Upper lobe of left lung (tissue), 6 donors: Measurements from ENCODE around the gene SCYGR6. TPM values are rescaled to one million over a fixed set of nuclear protein-coding genes. Genes with fewer than 3 reads are reported as not detected.

Experiments
- ATAC-seq, 2 donors: fragments of 200-7000 bp; cut with Tn5 transposase; one replicate each; pipeline ENCODE4 v1.9.1; 2022; ENCODE audit warnings: mild to moderate bottlenecking in 2 of 2, moderate library complexity in 2 of 2; ENCODE audit not compliant: low FRiP score in 2 of 2
- DNase-seq, 2 donors: peaks; one replicate each; pipeline ENCODE4 v3.0.0-alpha.2; 2019 to 2020
- H3K27ac ChIP-seq, 4 donors: fragments of 200-600 bp; sonication (generic); one replicate each; pipeline ENCODE4 v1.5.1; 2016 to 2019
- H3K27me3 ChIP-seq, 4 donors: fragments of 200-600 bp; sonication (generic); one replicate each; pipeline ENCODE4 v1.5.1; 2017 to 2019
- H3K36me3 ChIP-seq, 4 donors: fragments of 200-600 bp; sonication (generic); one replicate each; pipeline ENCODE4 v1.5.1; 2016 to 2019
- H3K4me1 ChIP-seq, 4 donors: fragments of 200-600 bp; sonication (generic); one replicate each; pipeline ENCODE4 v1.5.1; 2018 to 2019
- H3K4me3 ChIP-seq, 4 donors: fragments of 200-600 bp; sonication (generic); one replicate each; pipeline ENCODE4 v1.5.1; 2017 to 2019; ENCODE audit warnings: mild to moderate bottlenecking in 2 of 4, moderate library complexity in 1 of 4
- H3K9me3 ChIP-seq, 4 donors: fragments of 200-600 bp; sonication (generic); one replicate each; pipeline ENCODE4 v1.5.1; 2018 to 2019
- CTCF ChIP-seq, 6 experiments: fragments of 450-650 bp in 4 of 6; fragments of 200-600 bp in 2 of 6; sonication (generic) in 2 of 6; IDR thresholded peaks; one replicate each; pipeline ENCODE4 v1.5.1; 2016 to 2019; ENCODE audit warnings: antibody characterized with exemption in 6 of 6
- EP300 ChIP-seq, 4 donors: sonication (generic); formaldehyde crosslinking; IDR thresholded peaks; one replicate each; pipeline ENCODE4 v1.5.1; 2017; ENCODE audit warnings: antibody characterized with exemption in 4 of 4, control low read depth in 2 of 4
- POLR2A ChIP-seq, 4 donors: fragments of 450-650 bp; IDR thresholded peaks; one replicate each; pipeline ENCODE4 v1.5.1; 2016 to 2017; ENCODE audit warnings: antibody characterized with exemption in 4 of 4, mild to moderate bottlenecking in 2 of 4
- POLR2AphosphoS5 ChIP-seq, 2 donors: sonication (generic); formaldehyde crosslinking; IDR thresholded peaks; one replicate each; pipeline ENCODE4 v1.5.1; 2017; ENCODE audit warnings: antibody characterized with exemption in 2 of 2
- WGBS, 2 donors: methylation state at CpG; one replicate each; pipeline ENCODE4 v1.1.5; 2017 to 2018; 5-methylcytosine and 5-hydroxymethylcytosine counted together
- total RNA-seq, 6 donors: library from RNA; depleted of rRNA in 4 of 6; stranded (reverse); fragments of >200 nt in 4 of 6; gene quantifications; one replicate each; pipeline versions ENCODE4 v1.1.0 to v1.2.1, GENCODE V29; 2016 to 2021
- donor health status: DM: no; HTN: no; CAD: no; lungs with moderate emphysema.
- donor health status: DM: no; HTN: yes; CAD: no; lungs with severe emphysema.

The SCYGR6 gene
- total RNA-seq, 6 donors from 2014 or later: not detected

- TF ChIP-seq POLR2AphosphoS5 (IDR thresholded peaks at IDR 0.05) (no peak), CTCF (IDR thresholded peaks at IDR 0.05) (no peak), EP300 (IDR thresholded peaks at IDR 0.05) (no peak), POLR2A (IDR thresholded peaks at IDR 0.05) (no peak)
- H3K27ac ChIP-seq: no peak overlapping the region
- H3K9me3 ChIP-seq: no peaks in the 10 kb centered on the region
- H3K27me3 ChIP-seq: peaks cover 0 to 4% (median 0%) of the 10 kb centered on the region in 4 donors
- ATAC-seq (no peak), DNase-seq (no peak)
- H3K36me3 ChIP-seq: no peaks in the 10 kb centered on the region
- WGBS, 2 donors: 91 to 95% methylated on average over 1 of the region's 1 CpG
- H3K4me1 ChIP-seq: peaks cover 0 to 10% (median 2%) of the 10 kb centered on the region in 4 donors
- no peak overlapping the region for H3K4me3 ChIP-seq
These were observed 11.3 kb downstream of the SCYGR6 start for GRCh38 chr2:227713291-227713690.

- H3K36me3 ChIP-seq: no peaks in the 10 kb centered on the region
- ATAC-seq: no peak
- no peaks in the 10 kb centered on the region for H3K4me1 ChIP-seq
- H3K9me3 ChIP-seq: no peaks in the 10 kb centered on the region
- no peaks in the 10 kb centered on the region for H3K27me3 ChIP-seq
- no peak overlapping the region for H3K4me3 ChIP-seq
- H3K27ac ChIP-seq: no peak overlapping the region
- 90 to 92% methylated on average over 7 of the region's 7 CpGs for WGBS, 2 donors
- TF ChIP-seq POLR2A (IDR thresholded peaks at IDR 0.05): no peak
- no peak for TF ChIP-seq POLR2AphosphoS5 (IDR thresholded peaks at IDR 0.05)
- TF ChIP-seq CTCF (IDR thresholded peaks at IDR 0.05): no peak
- TF ChIP-seq EP300 (IDR thresholded peaks at IDR 0.05): no peak
- DNase-seq: no peak
These were observed 13.6 kb downstream of the SCYGR6 start for GRCh38 chr2:227710986-227711385.

GRCh38 chr2:227707390-227707789 is 17.2 kb downstream of the SCYGR6 start:
- H3K4me3 ChIP-seq: no peak overlapping the region
- DNase-seq (no peak), ATAC-seq (no peak)
- H3K9me3 ChIP-seq: no peaks in the 10 kb centered on the region
- peaks cover 0 to 7% (median 2%) of the 10 kb centered on the region in 4 donors for H3K4me1 ChIP-seq
- no peaks in the 10 kb centered on the region for H3K27me3 ChIP-seq
- H3K27ac ChIP-seq: no peak overlapping the region
- TF ChIP-seq EP300 (IDR thresholded peaks at IDR 0.05) (no peak), POLR2AphosphoS5 (IDR thresholded peaks at IDR 0.05) (no peak), POLR2A (IDR thresholded peaks at IDR 0.05) (no peak), CTCF (IDR thresholded peaks at IDR 0.05) (no peak)
- 81 to 93% methylated on average over 6 of the region's 6 CpGs for WGBS, 2 donors
- H3K36me3 ChIP-seq: no peaks in the 10 kb centered on the region

- peak in 1 of 2 donors; percentile 19 for DNase-seq
- ATAC-seq: no peak
- H3K27me3 ChIP-seq: no peaks in the 10 kb centered on the region
- TF ChIP-seq EP300 (IDR thresholded peaks at IDR 0.05): no peak
- no peak for TF ChIP-seq POLR2AphosphoS5 (IDR thresholded peaks at IDR 0.05)
- TF ChIP-seq POLR2A (IDR thresholded peaks at IDR 0.05): no peak
- no peak for TF ChIP-seq CTCF (IDR thresholded peaks at IDR 0.05)
- no peak overlapping the region for H3K27ac ChIP-seq
- H3K9me3 ChIP-seq: no peaks in the 10 kb centered on the region
- H3K36me3 ChIP-seq: no peaks in the 10 kb centered on the region
- H3K4me3 ChIP-seq: no peak overlapping the region
- peaks cover 0 to 7% (median 2%) of the 10 kb centered on the region in 4 donors for H3K4me1 ChIP-seq
- 87 to 94% methylated on average over 4 of the region's 4 CpGs for WGBS, 2 donors
These were observed 17.7 kb downstream of the SCYGR6 start for GRCh38 chr2:227706859-227707258.

GRCh38 chr2:227703961-227704360 is 20.6 kb downstream of the SCYGR6 start:
- H3K27ac ChIP-seq: peak overlapping the region; percentile 42 to 60 (median 47)
- TF ChIP-seq POLR2AphosphoS5 (IDR thresholded peaks at IDR 0.05) (no peak), EP300 (IDR thresholded peaks at IDR 0.05) (no peak), CTCF (IDR thresholded peaks at IDR 0.05) (no peak)
- WGBS, 2 donors: 42 to 60% methylated on average over 3 of the region's 3 CpGs
- H3K4me1 ChIP-seq: peaks cover 0 to 7% (median 2%) of the 10 kb centered on the region in 4 donors
- DNase-seq: no peak
- no peaks in the 10 kb centered on the region for H3K36me3 ChIP-seq
- no peak overlapping the region for H3K4me3 ChIP-seq
- ATAC-seq: peak; percentile 39 to 44
- no peaks in the 10 kb centered on the region for H3K9me3 ChIP-seq
- H3K27me3 ChIP-seq: no peaks in the 10 kb centered on the region
